GM21576 (cell line): ENCODE data around the gene TUBAL3.

Experiments used
- ATAC-seq: cut with Tn5 transposase; IDR thresholded peaks from one replicate; pipeline ENCODE4 v1.9.1; 2021; ENCODE audit warnings: mild to moderate bottlenecking, moderate library complexity; ENCODE audit not compliant: unreplicated experiment

Gene TUBAL3

DNA sequence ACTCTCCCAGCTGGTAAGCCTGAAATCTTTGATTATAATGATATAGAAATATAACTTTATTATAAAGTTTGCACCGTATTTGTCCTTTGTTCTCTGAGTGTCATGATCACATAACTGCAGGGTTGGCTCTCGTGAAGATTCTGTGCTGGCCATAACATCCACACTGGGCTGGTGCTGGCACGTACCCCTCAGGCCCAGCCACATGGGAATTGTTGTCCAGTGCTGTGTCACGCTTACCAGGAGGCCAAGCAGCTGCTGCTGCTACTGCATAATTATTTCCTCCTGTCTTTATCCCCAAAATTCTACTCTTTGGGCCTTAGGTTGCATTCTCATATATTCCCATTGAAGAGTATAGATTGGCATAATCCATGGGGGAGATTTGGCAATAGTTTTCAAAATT, 60.6 kb downstream of the TUBAL3 start:
- ATAC-seq = no peak

GRCh38 chr10:5343561-5343960, 61.1 kb downstream of the TUBAL3 start:
- no peak for ATAC-seq
